Left ventricle myocardium superior (tissue), 1 donor: ENCODE measurements around the gene NMT2. TPM values are rescaled to one million over a fixed set of nuclear protein-coding genes. Genes with fewer than 3 reads are reported as not detected.

Source experiments
- ATAC-seq: fragments of 200-7000 bp; cut with Tn5 transposase; one replicate; pipeline ENCODE4 v1.9.1; 2020; ENCODE audit warnings: mild to moderate bottlenecking, moderate library complexity
- DNase-seq: peaks from one replicate; pipeline ENCODE4 v3.0.0-alpha.2; 2020
- intact Hi-C: fragments of 100-400 bp; cut with micrococcal nuclease; formaldehyde crosslinking; loops from one replicate; pipeline ENCODE4 v1.11.0; 2022
- total RNA-seq: library from RNA; stranded (reverse); fragmentation: NEBNext Ultra II Directional; extraction: Animal tissue kit (Norgen Biotek cat#: 25700); gene quantifications from one replicate; pipeline ENCODE4 v1.2.1, GENCODE V29; 2021
- donor health status: DM: no; HTN: yes; CAD: no; lungs with severe emphysema.

Gene NMT2
- total RNA-seq, 1 donor from 2014 or later = 14.9 TPM

DNA sequence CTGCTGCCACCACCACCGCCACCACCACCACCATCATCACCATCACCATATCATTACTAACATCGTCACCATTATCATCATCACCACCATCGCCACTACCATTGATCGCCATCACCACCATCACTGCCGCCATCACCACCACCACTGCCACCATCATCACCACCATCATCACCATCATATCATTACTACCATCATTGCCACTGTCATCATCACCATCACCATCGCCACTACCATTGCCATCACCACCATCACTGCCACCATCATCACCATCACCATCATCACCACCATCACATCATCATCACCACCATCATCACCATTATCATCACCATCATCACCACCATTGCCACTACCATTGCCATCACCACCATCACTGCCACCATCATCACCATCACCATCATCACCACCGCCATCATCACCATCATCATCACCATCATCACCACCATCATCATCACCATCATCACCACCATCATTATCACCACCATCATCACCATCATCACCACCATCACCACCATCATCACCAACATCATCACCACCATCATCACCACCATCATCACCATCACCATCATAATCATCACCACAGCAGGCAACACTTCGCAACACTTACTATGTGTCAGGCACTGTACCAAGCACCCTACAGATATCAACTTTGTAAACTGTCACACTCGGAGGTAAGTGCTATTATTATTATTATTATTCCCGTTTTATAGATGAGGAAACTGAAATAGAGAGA is 19.3 kb downstream of the NMT2 start:
- ATAC-seq (no peak), DNase-seq (no peak)
- intact Hi-C loops = no loop called here

DNA sequence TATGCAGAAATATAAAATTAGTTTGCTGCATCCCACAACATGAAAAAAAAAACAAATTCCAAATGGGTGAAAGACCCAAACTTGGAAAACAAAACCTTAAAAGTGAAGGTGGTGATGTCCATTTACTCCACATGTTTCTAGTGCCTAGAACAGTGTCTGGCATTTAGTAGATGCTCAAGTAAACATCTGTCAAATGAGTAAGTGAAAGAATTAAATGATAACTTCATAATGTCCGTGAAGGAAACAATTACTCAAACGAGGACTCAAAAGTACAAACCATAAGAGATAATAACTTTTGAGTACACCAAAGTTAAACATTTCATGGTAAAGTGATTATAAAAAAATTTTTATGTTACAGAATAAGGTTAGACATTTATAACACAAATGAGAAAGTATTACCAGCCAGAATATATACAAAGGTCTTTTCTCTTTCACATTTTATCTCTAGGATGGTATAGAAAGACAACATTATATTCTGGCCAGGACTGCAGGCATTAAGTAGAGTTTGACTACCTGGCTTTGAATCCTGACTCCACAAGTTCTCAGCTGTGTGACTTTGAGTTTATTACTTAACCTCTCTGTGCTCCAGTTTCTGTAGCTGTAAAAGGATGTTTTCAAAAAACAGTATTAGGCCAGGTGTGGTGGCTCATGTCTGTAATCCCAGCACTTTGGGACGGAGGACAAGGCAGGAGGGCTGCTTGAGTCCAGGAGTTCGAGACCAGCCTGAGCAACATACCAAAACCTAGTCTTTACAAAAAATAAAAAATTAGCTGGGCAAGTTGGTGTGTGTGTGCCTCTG is 20.7 kb downstream of the NMT2 start:
- DNase-seq = no peak
- no peak for ATAC-seq
- intact Hi-C loops = no loop called here

DNA sequence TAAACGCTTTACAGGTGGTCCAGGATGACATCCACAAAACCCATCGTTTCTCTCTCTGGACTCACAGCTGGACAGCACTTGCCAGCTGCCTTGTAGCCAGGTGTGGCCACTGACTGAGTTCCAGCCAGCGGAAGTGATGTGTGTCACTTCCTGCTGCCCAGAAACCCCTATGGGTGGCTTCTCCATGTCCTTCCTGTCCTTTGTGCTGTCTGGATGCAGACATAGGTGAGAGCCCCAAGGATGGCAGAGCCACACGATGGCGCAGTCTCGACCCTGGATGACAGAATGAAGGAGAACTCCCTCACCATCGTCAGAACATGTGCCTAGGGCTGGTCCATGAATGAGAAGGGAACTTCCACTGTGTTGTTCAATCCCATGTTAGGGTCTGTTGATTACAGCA is 22.1 kb downstream of the NMT2 start:
- DNase-seq = no peak
- intact Hi-C loops = no loop called here
- ATAC-seq = no peak

DNA sequence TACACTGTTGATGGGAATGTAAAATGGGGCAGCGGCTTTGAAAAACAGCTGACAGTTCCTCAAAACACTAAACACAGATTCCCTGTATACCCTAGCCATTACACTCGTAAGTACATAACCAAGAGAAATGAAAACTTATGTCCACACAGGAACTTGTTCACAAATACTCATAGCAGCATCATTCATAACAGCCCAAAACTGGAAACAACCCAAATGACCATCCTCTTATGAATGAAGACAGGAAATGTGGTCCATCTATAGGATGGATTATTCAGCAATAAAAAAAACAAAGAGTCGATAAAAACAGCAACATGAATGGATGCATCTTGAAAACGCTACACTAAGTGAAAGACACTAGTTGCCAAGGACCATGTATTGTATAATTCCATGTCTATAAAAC is 23.7 kb downstream of the NMT2 start:
- intact Hi-C loops = no loop called here
- no peak for ATAC-seq
- no peak for DNase-seq

DNA sequence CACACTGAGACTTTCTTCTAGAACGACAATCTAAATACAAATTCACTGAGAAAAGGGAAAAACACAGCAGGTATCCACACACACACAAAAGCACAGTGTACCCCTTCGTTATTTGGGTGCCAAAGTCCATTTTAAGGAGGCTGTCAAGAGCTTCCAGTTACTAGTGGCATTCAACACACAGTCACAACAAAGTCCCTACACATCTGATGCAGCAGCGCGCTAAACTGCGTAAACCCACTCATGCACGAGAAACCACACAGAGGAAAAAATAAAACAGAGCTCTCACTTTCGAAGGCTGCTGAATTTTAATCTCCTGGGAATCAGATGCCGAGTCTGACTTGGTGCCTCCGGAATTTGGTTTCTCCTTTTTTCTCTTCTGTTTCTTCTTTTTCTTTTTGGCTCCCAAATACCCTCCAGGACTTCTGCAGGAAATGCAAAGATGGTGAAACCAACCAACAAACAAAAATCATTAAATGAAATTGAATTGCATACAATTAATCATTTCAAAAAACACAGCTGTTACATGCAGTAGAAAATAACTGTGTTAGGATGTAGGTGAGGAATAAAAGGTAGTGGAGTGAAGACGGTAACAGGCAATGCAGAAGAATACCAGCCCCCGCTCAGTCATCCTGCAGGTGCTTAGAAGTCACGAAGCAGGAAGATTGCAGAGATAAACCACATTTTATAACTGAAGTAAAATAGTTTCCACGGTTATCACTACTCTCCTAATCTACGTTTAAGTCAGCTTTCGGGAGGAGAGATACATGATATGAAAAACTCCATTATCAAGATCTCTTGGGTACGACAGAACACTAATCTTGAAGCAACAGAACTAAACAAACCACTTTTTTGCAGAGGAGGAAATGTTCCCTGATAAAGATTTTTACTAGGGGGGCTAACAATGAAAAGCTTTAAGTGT is 27.1 kb downstream of the NMT2 start:
- intact Hi-C loops = no loop called here
- DNase-seq (no peak), ATAC-seq (no peak)

DNA sequence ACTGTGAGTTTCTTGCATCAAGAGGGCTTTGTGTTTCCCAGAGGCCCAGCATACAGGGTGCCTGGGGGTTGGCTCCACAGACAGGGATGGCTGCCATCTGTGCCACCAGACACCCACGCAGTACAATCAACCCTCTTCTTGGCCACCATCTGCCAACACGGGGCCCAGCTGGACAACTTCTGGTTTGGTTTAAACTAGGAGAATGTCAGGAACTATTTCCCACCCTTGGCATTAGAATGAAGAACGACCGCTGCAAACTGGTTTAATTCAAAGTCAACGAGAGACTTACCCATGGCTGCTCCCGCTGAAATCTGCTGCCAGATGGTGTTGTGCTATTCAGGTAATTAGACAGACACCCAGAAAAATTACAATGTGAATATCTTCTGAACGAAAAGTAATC is 27.8 kb downstream of the NMT2 start:
- DNase-seq (no peak), ATAC-seq (no peak)
- intact Hi-C loops = no loop called here

DNA sequence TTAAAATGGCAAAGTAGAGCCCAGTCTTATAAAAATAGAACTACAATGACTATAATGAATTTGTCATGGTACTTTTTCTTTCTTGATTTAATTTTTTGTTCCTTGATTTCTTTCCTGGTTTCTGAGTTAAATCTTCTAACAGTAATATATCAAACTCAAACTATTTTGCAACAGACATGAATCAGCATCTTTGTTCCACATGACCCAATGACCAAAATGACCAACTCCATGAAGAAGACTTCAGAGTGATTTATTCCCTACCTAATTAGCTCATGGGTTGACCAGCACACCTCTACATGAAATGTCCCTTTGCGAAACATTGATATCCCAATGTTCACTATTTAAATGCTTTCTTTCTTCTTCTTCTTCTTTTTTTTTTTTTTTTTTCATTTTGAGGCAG is 30.9 kb downstream of the NMT2 start:
- ATAC-seq = no peak
- intact Hi-C loops = no loop called here
- no peak for DNase-seq

DNA sequence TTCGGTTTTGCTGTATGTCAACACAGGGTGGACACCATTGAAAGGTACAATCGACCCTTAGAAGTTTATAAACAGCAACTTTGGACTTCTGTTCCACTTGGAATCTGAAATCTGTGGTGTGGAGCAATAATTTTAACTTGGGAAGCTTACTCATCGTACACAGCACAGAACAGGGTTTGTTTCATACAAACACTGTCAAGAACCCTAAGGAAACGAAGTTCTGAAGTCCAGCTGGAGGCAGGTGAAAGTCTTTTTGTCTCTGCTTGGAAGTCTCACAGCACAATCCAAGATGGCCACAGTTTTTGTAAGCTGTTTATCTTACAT is 31.5 kb downstream of the NMT2 start:
- DNase-seq = no peak
- ATAC-seq = no peak
- intact Hi-C loops = no loop called here

DNA sequence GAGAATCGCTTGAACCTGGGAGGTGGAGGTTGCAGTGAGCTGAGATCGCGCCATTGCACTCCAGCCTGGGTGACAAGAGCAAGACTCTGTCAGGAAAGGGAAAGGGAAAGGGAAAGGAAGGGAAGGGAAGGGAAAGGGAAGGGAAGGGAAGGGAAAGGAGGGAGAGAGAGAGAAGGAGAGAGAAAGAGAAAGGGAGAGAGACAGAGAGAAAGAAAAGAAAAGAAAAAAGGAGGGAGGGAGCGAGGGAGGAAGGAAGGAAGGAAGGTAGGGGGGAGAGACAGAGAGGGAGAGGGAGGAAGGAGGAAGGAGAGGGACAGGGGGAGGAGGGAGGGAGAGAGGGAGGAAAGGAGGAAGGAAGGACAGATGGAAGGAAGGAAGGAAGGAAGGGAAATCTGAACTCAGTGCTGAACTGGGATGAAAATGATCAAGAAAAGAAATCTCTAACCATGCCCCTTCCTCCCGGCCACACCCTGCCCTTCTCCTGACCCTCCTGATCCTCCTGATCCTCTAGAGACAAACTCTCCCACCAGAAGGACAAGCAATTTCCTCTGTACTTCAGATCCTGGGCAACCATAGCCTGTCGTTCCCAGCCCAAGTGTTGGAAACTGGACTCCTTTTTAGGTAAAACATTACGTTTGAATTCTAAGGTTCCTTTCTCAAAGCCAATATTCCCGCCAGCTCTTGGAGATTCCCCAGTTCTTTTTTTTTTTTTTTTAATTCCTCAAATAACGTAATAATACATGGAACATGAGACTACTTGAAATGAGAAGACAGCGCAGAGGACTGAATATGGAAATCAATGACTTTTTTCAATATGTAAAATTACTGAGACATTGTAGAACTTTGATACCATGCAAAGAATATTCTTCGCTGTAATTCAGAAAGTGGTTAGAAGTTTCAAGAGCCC is 32.1 kb downstream of the NMT2 start:
- no peak for ATAC-seq
- no peak for DNase-seq
- intact Hi-C loops = no loop called here

DNA sequence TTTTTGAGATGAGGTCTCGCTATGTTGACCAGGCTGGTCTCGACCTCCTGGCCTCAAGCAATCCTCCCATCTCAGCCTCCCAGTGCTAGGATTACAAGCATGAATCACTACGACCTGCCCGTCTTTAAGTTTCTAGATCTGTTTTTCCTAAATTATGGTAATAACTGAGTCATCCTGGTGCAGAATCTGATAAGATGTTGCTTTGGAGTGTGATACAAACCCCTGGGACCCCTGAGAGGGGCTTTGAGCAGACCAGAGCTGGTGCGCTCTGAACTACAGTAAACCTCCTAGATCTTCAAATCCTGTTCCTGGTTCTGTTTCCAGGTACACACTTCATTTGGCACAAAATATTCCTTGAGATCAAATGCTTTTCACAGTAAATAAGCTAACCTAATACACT is 37.2 kb downstream of the NMT2 start:
- no peak for DNase-seq
- intact Hi-C loops = no loop called here
- ATAC-seq = no peak

DNA sequence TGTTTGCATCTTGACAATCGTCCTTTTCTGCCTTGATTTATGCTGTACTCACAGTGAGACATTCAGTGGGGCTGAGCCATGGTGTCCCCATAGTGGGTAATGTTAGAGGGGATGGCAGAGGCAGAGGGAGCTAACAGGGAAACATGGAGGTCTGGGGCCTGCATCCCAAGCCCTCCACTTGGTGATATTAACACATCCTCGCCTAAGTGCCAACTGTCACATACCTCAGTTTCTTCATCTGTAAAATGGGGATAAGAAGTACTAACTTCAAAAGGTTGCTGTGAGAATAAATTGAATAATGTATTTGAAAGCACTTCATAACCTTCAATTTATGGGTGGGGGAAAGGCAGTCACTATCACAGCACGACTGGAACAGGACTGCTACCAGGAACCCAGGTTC is 43.6 kb downstream of the NMT2 start:
- ATAC-seq = no peak
- intact Hi-C loops = no loop called here
- DNase-seq = no peak

DNA sequence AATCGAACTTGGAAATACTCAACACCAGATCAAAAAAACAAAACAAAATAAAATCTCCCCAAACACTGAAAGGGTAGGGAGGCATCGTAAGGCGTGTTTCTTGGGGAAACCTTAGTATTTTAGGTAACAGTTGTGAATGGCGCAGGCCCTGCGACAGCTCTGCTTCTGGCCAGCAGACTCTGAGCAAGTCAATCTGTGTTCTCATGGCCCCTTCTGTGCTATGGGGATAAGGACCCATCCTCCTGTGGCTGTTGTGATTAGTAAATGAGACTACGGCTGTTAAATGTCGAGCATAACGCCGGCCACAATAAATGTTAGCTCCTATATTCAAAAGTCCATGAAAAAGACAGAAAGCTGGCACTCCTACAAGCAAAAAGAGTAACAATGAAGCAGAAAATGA is 44.3 kb downstream of the NMT2 start:
- no peak for ATAC-seq
- no peak for DNase-seq
- intact Hi-C loops = no loop called here

DNA sequence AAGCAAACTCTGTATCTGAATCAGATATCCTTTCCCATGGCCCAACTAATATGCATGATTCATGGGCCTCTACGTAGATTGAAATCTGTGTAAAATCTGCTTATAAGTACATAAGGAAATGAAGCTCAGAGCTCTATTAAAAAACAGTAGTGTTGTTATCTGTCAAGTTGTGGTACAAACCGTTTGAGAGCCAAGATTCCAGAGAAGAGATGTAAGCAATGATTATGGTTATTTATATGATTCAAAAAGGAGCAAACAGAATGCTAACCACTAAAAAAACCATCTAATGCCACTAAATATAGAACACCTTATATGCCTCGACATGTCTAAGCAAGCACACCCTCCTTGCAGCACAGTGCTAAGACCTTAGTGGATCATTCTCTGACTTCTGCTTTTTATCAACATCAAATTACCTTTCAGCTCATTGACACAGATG is 44.7 kb downstream of the NMT2 start:
- ATAC-seq (no peak), DNase-seq (no peak)
- intact Hi-C loops = no loop called here

DNA sequence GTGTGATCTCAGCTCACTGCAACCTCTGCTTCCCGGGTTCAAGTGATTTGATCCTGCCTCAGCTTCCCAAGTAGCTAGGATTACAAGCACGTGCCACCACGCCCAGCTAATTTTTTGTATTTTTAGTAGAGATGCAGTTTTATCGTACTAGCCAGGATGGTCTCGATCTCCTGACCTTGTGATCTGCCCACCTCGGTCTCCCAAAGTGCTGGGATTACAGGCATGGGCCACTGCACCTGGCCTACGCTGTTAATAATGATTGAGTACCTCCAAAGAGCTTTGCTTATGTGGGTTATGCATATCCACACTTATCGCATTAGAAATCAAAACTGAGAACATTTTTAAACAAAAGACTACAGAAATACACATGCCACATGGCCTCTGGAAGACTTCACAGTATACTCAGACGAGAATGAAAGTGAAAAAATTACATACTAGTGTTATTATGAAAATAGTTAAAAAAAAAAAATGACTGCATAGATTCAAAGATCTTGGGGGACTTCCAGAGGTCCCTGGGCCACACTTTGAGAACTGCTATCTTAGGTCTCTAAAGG is 45.9 kb downstream of the NMT2 start:
- intact Hi-C loops = no loop called here
- DNase-seq (no peak), ATAC-seq (no peak)

DNA sequence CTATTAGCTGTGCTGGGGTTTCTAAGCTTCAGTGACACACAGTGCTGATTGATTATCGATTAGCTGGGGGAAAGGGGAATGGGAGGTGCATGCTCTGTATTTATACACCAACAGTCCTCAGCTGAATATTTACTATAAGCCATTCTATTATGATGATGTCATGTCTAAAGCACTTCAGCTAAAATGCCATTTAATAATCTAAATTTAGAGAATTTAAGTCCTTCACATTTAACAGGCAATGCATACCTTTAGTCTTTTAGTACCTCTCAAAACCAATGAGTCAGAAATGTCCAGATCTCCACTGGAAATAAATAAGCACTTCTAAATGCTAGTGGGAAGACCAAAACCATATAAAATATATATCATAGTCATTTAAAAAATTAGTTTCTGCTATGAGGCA is 46.8 kb downstream of the NMT2 start:
- no peak for ATAC-seq
- DNase-seq = no peak
- intact Hi-C loops = no loop called here

DNA sequence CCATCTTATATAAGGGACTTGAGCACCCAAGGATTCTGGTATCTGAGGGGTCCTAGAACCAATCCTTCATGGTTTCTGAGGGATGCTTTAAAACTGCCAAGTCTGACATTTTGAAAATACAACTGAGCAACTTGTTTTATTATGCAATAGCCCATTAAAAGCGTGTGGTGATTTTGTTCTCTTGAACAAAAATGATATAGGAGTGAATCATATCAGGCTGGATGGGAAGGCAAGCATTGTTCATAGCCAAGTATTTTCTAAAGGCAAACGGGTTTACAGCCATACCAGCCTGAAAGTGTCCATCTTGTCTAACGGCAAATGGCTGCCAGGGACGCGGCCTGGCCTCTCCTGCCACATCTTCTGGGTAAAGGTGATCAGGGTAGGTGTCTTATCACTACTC is 48.0 kb downstream of the NMT2 start:
- ATAC-seq = no peak
- DNase-seq = no peak
- intact Hi-C loops = no loop called here

DNA sequence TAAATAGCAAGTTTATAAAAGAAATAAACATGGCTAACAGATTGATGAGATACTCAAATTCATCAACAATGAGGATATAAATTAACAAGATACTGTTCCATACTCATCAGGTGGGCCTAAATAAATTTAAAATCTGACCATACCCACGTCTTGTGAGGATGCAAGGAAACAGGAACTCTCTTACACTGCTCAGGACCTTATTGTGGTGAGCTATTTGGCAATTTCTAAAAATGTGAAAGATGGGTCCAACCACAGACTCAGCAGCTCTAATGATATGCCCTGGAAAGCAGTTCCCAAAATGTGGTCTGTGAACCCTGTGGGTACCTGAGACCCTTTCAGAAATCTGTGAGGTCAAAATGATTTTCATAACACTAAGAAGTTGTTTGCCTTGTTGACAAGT is 49.9 kb downstream of the NMT2 start:
- intact Hi-C loops = no loop called here
- DNase-seq (no peak), ATAC-seq (no peak)

DNA sequence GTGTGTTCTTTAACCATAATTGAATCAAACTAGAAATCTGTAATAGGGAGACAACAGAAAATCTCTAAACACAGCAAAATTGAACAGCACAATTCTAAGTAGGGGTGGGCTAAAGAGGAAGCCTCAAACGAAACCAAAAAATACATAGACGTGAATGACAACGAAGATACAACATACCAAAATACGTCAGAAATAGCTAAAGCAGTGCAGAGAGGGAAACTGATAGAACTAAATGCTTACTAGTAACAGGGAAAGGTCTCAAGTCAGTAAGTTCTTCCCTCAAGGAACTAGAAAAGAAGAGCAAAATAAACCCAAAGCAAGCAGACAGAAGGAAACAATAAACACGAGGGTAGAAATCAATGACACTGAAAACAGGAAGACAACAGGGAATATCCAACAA is 52.3 kb downstream of the NMT2 start:
- intact Hi-C loops = no loop called here
- ATAC-seq (no peak), DNase-seq (no peak)

DNA sequence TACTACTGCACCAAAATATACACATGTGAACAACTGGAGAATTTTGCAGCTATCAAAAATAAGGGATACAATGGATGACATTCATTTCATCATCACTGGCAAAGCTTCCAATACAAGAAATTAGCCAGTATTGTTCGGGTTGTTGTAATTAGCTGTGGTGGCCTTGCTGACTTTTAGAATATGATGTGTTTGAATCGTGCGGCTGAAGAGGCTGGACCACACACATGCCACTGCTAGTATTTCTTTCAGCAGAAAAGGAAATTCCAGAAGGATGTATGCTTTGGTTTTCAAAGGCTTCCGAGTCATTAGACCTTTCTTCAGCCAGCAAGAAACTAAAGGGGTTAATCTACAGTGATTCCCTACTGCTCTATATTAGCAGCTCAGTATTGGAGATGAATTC is 54.7 kb downstream of the NMT2 start:
- intact Hi-C loops = no loop called here
- ATAC-seq (no peak), DNase-seq (no peak)
